Measurements from ENCODE around the gene SHOC2. TPM values are rescaled to one million over a fixed set of nuclear protein-coding genes. Genes with fewer than 3 reads are reported as not detected.

The SHOC2 gene
- total RNA-seq, 2 donors from 2014 or later, result 32.9 to 48.9 TPM

DNA sequence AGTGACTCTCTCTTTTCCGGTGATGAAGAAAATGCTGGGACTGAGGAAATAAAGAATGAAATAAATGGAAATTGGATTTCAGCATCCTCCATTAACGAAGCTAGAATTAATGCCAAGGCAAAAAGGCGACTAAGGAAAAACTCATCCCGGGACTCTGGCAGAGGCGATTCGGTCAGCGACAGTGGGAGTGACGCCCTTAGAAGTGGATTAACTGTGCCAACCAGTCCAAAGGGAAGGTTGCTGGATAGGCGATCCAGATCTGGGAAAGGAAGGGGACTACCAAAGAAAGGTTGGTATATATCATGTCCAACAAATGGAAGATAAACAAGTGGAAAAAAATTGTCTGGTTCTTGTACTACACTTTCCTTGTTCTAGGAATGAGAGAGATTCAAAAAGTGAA is 38.2 kb upstream of the SHOC2 start:
- no peak for DNase-seq (ENCODE audit: low spot score)
- H3K9me3 ChIP-seq, result no peaks in the 10 kb centered on the region
- no peak for TF ChIP-seq CTCF (IDR thresholded peaks at IDR 0.05)
- H3K36me3 ChIP-seq, result peaks cover 2% of the 10 kb centered on the region
- peaks cover 0 to 11% of the 10 kb centered on the region in 2 donors for H3K4me1 ChIP-seq
- peak overlapping the region; percentile 38 to 54 for H3K27ac ChIP-seq
- no peaks in the 10 kb centered on the region for H3K27me3 ChIP-seq
- H3K4me3 ChIP-seq, result no peak overlapping the region

- no peaks in the 10 kb centered on the region for H3K9me3 ChIP-seq
- H3K4me3 ChIP-seq, result no peak overlapping the region
- peaks cover 0 to 11% of the 10 kb centered on the region in 2 donors for H3K4me1 ChIP-seq
- DNase-seq (ENCODE audit: low spot score), result no peak
- H3K27ac ChIP-seq, result peak overlapping the region in 1 of 2 donors; percentile 54
- no peak for TF ChIP-seq CTCF (IDR thresholded peaks at IDR 0.05)
- peaks cover 2% of the 10 kb centered on the region for H3K36me3 ChIP-seq
- no peaks in the 10 kb centered on the region for H3K27me3 ChIP-seq
These were observed 37.5 kb upstream of the SHOC2 start for GRCh38 chr10:110881905-110882304.

- TF ChIP-seq CTCF (IDR thresholded peaks at IDR 0.05), result no peak
- H3K4me3 ChIP-seq, result no peak overlapping the region
- H3K36me3 ChIP-seq, result peaks cover 13% of the 10 kb centered on the region
- H3K9me3 ChIP-seq, result no peaks in the 10 kb centered on the region
- no peaks in the 10 kb centered on the region for H3K27me3 ChIP-seq
- H3K27ac ChIP-seq, result no peak overlapping the region
- peaks cover 0 to 11% of the 10 kb centered on the region in 2 donors for H3K4me1 ChIP-seq
- no peak for DNase-seq (ENCODE audit: low spot score)
These were observed 35.5 kb upstream of the SHOC2 start for GRCh38 chr10:110883924-110884323.

DNA sequence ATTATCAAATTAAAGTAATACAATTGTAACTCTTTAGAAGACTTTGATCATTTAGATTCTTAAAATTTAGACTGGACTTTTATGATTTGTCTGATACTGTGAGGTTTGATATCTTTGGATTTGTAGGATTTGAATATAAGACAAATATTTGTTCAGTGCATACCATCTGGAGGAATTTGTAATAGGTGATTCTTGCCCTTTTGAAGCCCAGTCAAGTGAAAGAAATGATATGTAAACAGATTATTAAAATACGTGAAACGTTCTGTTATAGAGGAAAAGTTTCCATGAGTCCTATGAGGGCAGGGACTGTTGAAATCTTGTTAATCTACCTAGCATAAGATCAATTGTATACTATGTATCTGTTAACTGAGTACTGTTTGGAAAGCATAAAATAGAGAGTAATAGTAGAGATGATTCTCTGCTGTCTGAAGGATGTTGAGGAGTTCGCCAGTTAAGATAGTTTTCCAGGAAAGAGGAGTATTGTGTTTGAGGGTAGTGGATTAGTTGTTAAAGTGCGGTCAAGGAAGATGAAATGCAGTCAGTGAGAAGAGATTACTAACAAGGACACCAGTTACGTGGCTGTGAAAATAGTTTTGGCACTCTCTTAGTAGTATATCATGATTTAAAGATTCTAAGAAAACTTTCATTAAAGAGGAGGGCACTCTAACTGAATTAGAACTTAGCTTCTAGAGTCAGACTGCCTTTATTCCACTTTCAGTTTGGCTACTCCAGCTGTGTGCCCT is 33.3 kb upstream of the SHOC2 start:
- no peak overlapping the region for H3K4me3 ChIP-seq
- no peak for TF ChIP-seq CTCF (IDR thresholded peaks at IDR 0.05)
- no peaks in the 10 kb centered on the region for H3K27me3 ChIP-seq
- DNase-seq (ENCODE audit: low spot score), result no peak
- H3K27ac ChIP-seq, result no peak overlapping the region
- no peaks in the 10 kb centered on the region for H3K9me3 ChIP-seq
- peaks cover 0 to under 1% of the 10 kb centered on the region in 2 donors for H3K4me1 ChIP-seq
- H3K36me3 ChIP-seq, result peaks cover 25% of the 10 kb centered on the region

DNA sequence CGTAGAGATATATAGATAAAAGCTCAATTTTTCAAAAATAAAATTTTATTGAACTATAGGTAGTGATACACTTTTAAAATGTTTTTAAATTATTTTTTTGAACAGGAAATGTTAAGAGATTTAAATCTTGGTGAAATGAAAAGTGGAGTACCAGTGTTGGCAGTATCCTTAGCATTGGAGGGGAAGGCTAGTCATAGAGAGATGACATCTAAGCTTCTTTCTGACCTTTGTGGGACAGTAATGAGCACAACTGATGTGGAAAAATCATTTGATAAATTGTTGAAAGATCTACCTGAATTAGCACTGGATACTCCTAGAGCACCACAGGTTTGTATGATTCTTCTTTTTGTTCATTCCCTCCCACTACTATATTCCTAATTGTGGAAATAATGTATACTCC is 31.8 kb upstream of the SHOC2 start:
- H3K27me3 ChIP-seq, result no peaks in the 10 kb centered on the region
- no peak overlapping the region for H3K27ac ChIP-seq
- DNase-seq (ENCODE audit: low spot score), result no peak
- no peak for TF ChIP-seq CTCF (IDR thresholded peaks at IDR 0.05)
- H3K9me3 ChIP-seq, result no peaks in the 10 kb centered on the region
- peaks cover 25% of the 10 kb centered on the region for H3K36me3 ChIP-seq
- no peaks in the 10 kb centered on the region for H3K4me1 ChIP-seq
- H3K4me3 ChIP-seq, result no peak overlapping the region

Measured in right atrium auricular region (tissue), 2 donors.